ENCODE measurements around the gene MLXIP. TPM values are rescaled to one million over a fixed set of nuclear protein-coding genes. Genes with fewer than 3 reads are reported as not detected.

Gene MLXIP
- total RNA-seq, 1 donor from 2014 or later: 1.9 TPM

DNA sequence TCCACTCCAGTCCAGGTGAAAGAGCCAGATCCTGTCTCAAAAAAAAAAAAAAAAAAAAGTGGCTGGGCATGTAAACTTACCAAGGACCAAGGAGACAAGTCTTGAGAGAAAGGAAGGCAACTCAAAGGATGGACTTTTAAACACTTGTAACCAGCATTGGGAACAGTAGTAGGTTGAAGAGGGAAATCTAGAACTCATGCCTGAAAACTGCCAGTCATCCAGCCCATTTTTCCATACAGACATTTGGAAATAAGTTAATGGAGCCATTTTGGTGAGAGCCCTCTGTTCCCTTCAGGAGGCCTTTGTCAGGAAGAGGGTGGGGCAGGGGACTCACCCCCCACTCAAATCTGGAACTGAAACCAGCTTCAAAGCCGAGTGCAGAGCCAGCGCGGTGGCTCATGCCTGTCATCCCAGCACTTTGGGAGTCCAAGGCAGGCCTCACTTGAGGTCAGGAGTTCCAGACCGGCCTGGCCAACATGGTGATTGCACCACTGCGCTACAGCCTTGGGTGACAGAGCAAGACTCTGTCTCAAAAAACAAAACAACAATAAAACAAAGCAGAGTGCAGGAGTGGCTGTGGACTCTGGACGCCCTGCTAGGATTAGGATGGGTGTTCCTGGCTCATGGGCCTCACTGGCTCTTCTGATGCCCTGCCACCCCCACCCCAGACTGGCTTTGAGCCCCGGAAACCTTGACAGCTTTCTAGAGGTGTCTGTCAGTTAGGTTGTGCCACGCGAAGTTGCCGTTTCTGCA lies 1.6 kb upstream of the MLXIP start:
- peaks cover 33% of the 10 kb centered on the region for H3K4me1 Mint-ChIP-seq
- H3K4me1 ChIP-seq: peaks cover 9% of the 10 kb centered on the region
- TF ChIP-seq CTCF (IDR thresholded peaks at IDR 0.05) (no peak), EZH2phosphoT487 (IDR thresholded peaks at IDR 0.05) (no peak), EZH2 (IDR thresholded peaks at IDR 0.05) (no peak)
- no peak overlapping the region for H3K4me3 ChIP-seq
- peak overlapping the region; percentile 79 for H3K4me3 Mint-ChIP-seq
- H3K27me3 Mint-ChIP-seq (ENCODE audit: insufficient read depth, low read depth): peaks cover 9% of the 10 kb centered on the region
- H3F3A ChIP-seq (ENCODE audit: low read depth): no peaks in the 10 kb centered on the region
- H3K27ac Mint-ChIP-seq: no peak overlapping the region
- no peaks in the 10 kb centered on the region for H3K36me3 ChIP-seq
- no peak for DNase-seq (ENCODE audit: low spot score)
- no peaks in the 10 kb centered on the region for H3K9me3 ChIP-seq (ENCODE audit: low read depth)
- peaks cover 16% of the 10 kb centered on the region for H4K20me1 ChIP-seq (ENCODE audit: low read depth)
- no peaks in the 10 kb centered on the region for H3K9me3 Mint-ChIP-seq
- H3K27me3 ChIP-seq: peaks cover 87% of the 10 kb centered on the region
- H2AFZ ChIP-seq (replicated peaks): no peak overlapping the region
- H3K9ac ChIP-seq: no peak overlapping the region
- H3K36me3 Mint-ChIP-seq: no peaks in the 10 kb centered on the region
- no peak overlapping the region for H3K4me2 ChIP-seq
- no peak overlapping the region for H3K27ac ChIP-seq
- no peaks in the 10 kb centered on the region for H3K79me2 ChIP-seq (ENCODE audit: low read depth)

GRCh38 chr12:122079033-122079531 lies 526 bp downstream of the MLXIP start:
- Histone ChIP-seq H4K20me1 (ENCODE audit: low read depth) (peaks cover 19% of the 10 kb centered on the region), H3K79me2 (ENCODE audit: low read depth) (no peaks in the 10 kb centered on the region), H3K36me3 (no peaks in the 10 kb centered on the region), H2AFZ (replicated peaks) (peak overlapping the region; percentile 66), H3K27ac (no peak overlapping the region), H3F3A (ENCODE audit: low read depth) (no peaks in the 10 kb centered on the region), H3K4me2 (peak overlapping the region; percentile 96), H3K27me3 (peaks cover 94% of the 10 kb centered on the region), H3K9me3 (ENCODE audit: low read depth) (no peaks in the 10 kb centered on the region), H3K9ac (no peak overlapping the region), H3K4me1 (peaks cover 9% of the 10 kb centered on the region), H3K4me3 (peak overlapping the region; percentile 56)
- Mint-ChIP-seq H3K4me1 (peaks cover 28% of the 10 kb centered on the region), H3K4me3 (peak overlapping the region; percentile 93), H3K27ac (no peak overlapping the region), H3K9me3 (no peaks in the 10 kb centered on the region), H3K36me3 (peaks cover 12% of the 10 kb centered on the region), H3K27me3 (ENCODE audit: insufficient read depth, low read depth) (peaks cover 7% of the 10 kb centered on the region)
- peak; percentile 54 for DNase-seq (ENCODE audit: low spot score)
- TF ChIP-seq CTCF (IDR thresholded peaks at IDR 0.05) (no peak), EZH2phosphoT487 (IDR thresholded peaks at IDR 0.05) (peak; percentile 74)

GRCh38 chr12:122079532-122080081 lies 1.1 kb downstream of the MLXIP start:
- H3K4me1 ChIP-seq: peaks cover 11% of the 10 kb centered on the region
- H3F3A ChIP-seq (ENCODE audit: low read depth): peaks cover 1% of the 10 kb centered on the region
- TF ChIP-seq EZH2phosphoT487 (IDR thresholded peaks at IDR 0.05): peak; percentile 75
- no peak for TF ChIP-seq CTCF (IDR thresholded peaks at IDR 0.05)
- TF ChIP-seq EZH2 (IDR thresholded peaks at IDR 0.05): peak; percentile 80
- Mint-ChIP-seq H3K27ac (no peak overlapping the region), H3K4me3 (peak overlapping the region; percentile 93), H3K27me3 (ENCODE audit: insufficient read depth, low read depth) (peaks cover 6% of the 10 kb centered on the region), H3K36me3 (peaks cover 14% of the 10 kb centered on the region), H3K4me1 (peaks cover 28% of the 10 kb centered on the region), H3K9me3 (no peaks in the 10 kb centered on the region)
- no peak overlapping the region for H3K9ac ChIP-seq
- H3K27me3 ChIP-seq: peaks cover 89% of the 10 kb centered on the region
- peak overlapping the region; percentile 66 for H2AFZ ChIP-seq (replicated peaks)
- H3K27ac ChIP-seq: no peak overlapping the region
- peak overlapping the region; percentile 56 for H3K4me3 ChIP-seq
- DNase-seq (ENCODE audit: low spot score): no peak
- H4K20me1 ChIP-seq (ENCODE audit: low read depth): peaks cover 22% of the 10 kb centered on the region
- no peaks in the 10 kb centered on the region for H3K79me2 ChIP-seq (ENCODE audit: low read depth)
- peak overlapping the region; percentile 96 for H3K4me2 ChIP-seq
- no peaks in the 10 kb centered on the region for H3K36me3 ChIP-seq
- no peaks in the 10 kb centered on the region for H3K9me3 ChIP-seq (ENCODE audit: low read depth)
